ENCODE data around the gene DDX42. TPM values are rescaled to one million over a fixed set of nuclear protein-coding genes. Genes with fewer than 3 reads are reported as not detected.

The DDX42 gene
- total and polyA plus RNA-seq, 2 of the 13 experiments (the other 11 are each of a cell fraction or from before 2014, with no cell fraction given) = 87.2 to 92.9 TPM

DNA sequence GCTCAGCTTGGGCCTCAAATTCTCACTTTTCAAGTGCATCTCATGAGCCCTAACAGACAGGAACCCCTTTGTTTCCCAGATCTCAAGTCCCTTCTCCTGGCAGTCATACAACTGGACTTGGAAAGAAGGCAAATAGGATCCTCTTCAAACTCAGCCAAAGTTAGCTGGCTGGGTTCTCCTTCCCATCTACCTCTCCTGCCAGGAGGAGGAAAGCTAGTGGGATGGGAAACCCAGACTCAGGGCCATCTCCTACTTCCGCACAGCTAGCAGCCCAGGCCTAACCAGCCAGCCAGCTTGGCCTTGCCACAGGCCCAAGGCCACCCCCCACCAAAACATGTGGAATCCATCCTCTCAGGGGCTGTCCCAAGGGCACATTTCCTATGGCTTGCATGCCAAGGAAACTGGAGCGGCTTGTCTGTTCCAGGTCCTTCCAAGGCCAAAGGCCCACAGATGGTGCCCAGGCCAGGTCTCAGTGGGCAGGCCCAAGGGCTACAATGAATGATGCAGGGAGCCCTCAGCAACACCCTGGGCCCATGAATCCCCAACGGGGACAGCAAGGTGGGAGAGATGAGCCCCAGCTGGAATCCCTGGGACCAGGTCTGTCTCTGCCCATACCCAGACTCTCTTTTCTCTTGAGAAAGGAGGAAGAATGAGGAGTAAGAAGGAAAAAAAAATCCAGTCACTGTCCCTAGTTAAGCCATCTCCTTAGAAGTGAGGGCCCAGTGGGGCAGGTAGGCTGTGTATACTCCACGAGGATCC is 66.8 kb downstream of the DDX42 start (continued):
- TF ChIP-seq, protein P1, sequence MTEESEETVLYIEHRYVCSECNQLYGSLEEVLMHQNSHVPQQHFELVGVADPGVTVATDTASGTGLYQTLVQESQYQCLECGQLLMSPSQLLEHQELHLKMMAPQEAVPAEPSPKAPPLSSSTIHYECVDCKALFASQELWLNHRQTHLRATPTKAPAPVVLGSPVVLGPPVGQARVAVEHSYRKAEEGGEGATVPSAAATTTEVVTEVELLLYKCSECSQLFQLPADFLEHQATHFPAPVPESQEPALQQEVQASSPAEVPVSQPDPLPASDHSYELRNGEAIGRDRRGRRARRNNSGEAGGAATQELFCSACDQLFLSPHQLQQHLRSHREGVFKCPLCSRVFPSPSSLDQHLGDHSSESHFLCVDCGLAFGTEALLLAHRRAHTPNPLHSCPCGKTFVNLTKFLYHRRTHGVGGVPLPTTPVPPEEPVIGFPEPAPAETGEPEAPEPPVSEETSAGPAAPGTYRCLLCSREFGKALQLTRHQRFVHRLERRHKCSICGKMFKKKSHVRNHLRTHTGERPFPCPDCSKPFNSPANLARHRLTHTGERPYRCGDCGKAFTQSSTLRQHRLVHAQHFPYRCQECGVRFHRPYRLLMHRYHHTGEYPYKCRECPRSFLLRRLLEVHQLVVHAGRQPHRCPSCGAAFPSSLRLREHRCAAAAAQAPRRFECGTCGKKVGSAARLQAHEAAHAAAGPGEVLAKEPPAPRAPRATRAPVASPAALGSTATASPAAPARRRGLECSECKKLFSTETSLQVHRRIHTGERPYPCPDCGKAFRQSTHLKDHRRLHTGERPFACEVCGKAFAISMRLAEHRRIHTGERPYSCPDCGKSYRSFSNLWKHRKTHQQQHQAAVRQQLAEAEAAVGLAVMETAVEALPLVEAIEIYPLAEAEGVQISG (CRISPR knock-in tag; IDR thresholded peaks at IDR 0.05) = no peak
- TF ChIP-seq ZMAT5 (CRISPR knock-in tag; IDR thresholded peaks at IDR 0.05; ENCODE audit: borderline replicate concordance, low read depth) (no peak), SRSF9 (IDR thresholded peaks at IDR 0.05; ENCODE audit: borderline replicate concordance, insufficient read depth, low read depth, low read length, poor library complexity, severe bottlenecking) (no peak), JUNB (CRISPR knock-in tag; IDR thresholded peaks at IDR 0.05; ENCODE audit: borderline replicate concordance) (no peak), ATAD3A (CRISPR knock-in tag; IDR thresholded peaks at IDR 0.05) (no peak), ZNF264 (CRISPR knock-in tag; IDR thresholded peaks at IDR 0.05) (no peak), BHLHE40 (IDR thresholded peaks at IDR 0.05; ENCODE audit: low read length) (no peak), ZMAT3 (CRISPR knock-in tag; conservative IDR thresholded peaks at IDR 0.05) (peak; percentile 36; the same call in 1 of the 2 replicates), FOXA3 (CRISPR knock-in tag; IDR thresholded peaks at IDR 0.05) (no peak), ARID2 (CRISPR knock-in tag; IDR thresholded peaks at IDR 0.05; ENCODE audit: borderline replicate concordance) (no peak; the same call in 1 of the 2 replicates), ZNF678 (CRISPR knock-in tag; IDR thresholded peaks at IDR 0.05) (0 out of 2 replicates have a peak, but pooled peaks have one; percentile 8), ZNF550 (CRISPR knock-in tag; IDR thresholded peaks at IDR 0.05; ENCODE audit: borderline replicate concordance) (0 out of 2 replicates have a peak, but pooled peaks have one; percentile 31), FOSL1 (CRISPR knock-in tag; IDR thresholded peaks at IDR 0.05; ENCODE audit: borderline replicate concordance) (no peak), ZNF503 (CRISPR knock-in tag; IDR thresholded peaks at IDR 0.05) (no peak), ARNT2 (CRISPR knock-in tag; IDR thresholded peaks at IDR 0.05; ENCODE audit: low read depth) (peak; percentile 46; the same call in 1 of the 2 replicates), TARDBP (CRISPR knock-in tag; IDR thresholded peaks at IDR 0.05) (no peak), JARID2 (CRISPR knock-in tag; IDR thresholded peaks at IDR 0.05; ENCODE audit: insufficient replicate concordance) (no peak), GTF2F1 (IDR thresholded peaks at IDR 0.05; ENCODE audit: low read length) (no peak)
- TF ChIP-seq, protein P2, sequence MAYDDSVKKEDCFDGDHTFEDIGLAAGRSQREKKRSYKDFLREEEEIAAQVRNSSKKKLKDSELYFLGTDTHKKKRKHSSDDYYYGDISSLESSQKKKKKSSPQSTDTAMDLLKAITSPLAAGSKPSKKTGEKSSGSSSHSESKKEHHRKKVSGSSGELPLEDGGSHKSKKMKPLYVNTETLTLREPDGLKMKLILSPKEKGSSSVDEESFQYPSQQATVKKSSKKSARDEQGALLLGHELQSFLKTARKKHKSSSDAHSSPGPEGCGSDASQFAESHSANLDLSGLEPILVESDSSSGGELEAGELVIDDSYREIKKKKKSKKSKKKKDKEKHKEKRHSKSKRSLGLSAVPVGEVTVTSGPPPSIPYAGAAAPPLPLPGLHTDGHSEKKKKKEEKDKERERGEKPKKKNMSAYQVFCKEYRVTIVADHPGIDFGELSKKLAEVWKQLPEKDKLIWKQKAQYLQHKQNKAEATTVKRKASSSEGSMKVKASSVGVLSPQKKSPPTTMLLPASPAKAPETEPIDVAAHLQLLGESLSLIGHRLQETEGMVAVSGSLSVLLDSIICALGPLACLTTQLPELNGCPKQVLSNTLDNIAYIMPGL (CRISPR knock-in tag; IDR thresholded peaks at IDR 0.05; ENCODE audit: borderline replicate concordance in 1 of 2, low read depth in 1 of 2) = peak; percentile 9 to 53; a peak in 1 of 4 replicates
- TF ChIP-seq, protein P3, sequence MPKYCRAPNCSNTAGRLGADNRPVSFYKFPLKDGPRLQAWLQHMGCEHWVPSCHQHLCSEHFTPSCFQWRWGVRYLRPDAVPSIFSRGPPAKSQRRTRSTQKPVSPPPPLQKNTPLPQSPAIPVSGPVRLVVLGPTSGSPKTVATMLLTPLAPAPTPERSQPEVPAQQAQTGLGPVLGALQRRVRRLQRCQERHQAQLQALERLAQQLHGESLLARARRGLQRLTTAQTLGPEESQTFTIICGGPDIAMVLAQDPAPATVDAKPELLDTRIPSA (CRISPR knock-in tag; IDR thresholded peaks at IDR 0.05; ENCODE audit: borderline replicate concordance) = no peak
